Tongue (tissue), 2 donors: ENCODE measurements around the gene CIBAR2. TPM values are rescaled to one million over a fixed set of nuclear protein-coding genes. Genes with fewer than 3 reads are reported as not detected.

Experiments used
- DNase-seq: peaks from one replicate; pipeline ENCODE4 v3.0.0-alpha.2; 2015
- total RNA-seq: library from RNA; depleted of rRNA; stranded (reverse); fragments of >200 nt; gene quantifications from one replicate; pipeline ENCODE4 v1.2.3, GENCODE V29; 2014

Gene CIBAR2
- not detected for total RNA-seq

- DNase-seq = no peak
These were observed at the start of gene CIBAR2 for GRCh38 chr16:85112364-85112763. Gene CIBAR2, minus strand, starts transcription at chr16:85112472. Its CDS starts 120 bp downstream, at chr16:85112352.

- no peak for DNase-seq
These were observed 47.1 kb upstream of the CIBAR2 start for GRCh38 chr16:85159179-85159980.

GRCh38 chr16:85158743-85159178 is 46.5 kb upstream of the CIBAR2 start:
- peak; percentile 82 for DNase-seq

GRCh38 chr16:85157813-85158742 is 45.8 kb upstream of the CIBAR2 start:
- DNase-seq = peak; percentile 80

- no peak for DNase-seq
These were observed 45.1 kb upstream of the CIBAR2 start for GRCh38 chr16:85157372-85157771.

- no peak for DNase-seq
These were observed 44.6 kb upstream of the CIBAR2 start for GRCh38 chr16:85156869-85157268.

GRCh38 chr16:85156440-85156839 is 44.2 kb upstream of the CIBAR2 start:
- no peak for DNase-seq

GRCh38 chr16:85153656-85154091 is 41.4 kb upstream of the CIBAR2 start:
- peak; percentile 83 for DNase-seq

- no peak for DNase-seq
These were observed 40.8 kb upstream of the CIBAR2 start for GRCh38 chr16:85153046-85153445.

- DNase-seq = peak; percentile 87
These were observed 40.2 kb upstream of the CIBAR2 start for GRCh38 chr16:85152414-85153030.

GRCh38 chr16:85151603-85152413 is 39.5 kb upstream of the CIBAR2 start:
- peak; percentile 89 for DNase-seq

GRCh38 chr16:85151079-85151602 is 38.9 kb upstream of the CIBAR2 start:
- no peak for DNase-seq

GRCh38 chr16:85150331-85150940 is 38.2 kb upstream of the CIBAR2 start:
- no peak for DNase-seq

GRCh38 chr16:85149776-85150175 is 37.5 kb upstream of the CIBAR2 start:
- DNase-seq = no peak

- peak; percentile 68 for DNase-seq
These were observed 36.7 kb upstream of the CIBAR2 start for GRCh38 chr16:85148931-85149330.

- no peak for DNase-seq
These were observed 34.8 kb upstream of the CIBAR2 start for GRCh38 chr16:85146922-85147651.

- DNase-seq = no peak
These were observed 34.2 kb upstream of the CIBAR2 start for GRCh38 chr16:85146532-85146797.

GRCh38 chr16:85145734-85146531 is 33.7 kb upstream of the CIBAR2 start:
- DNase-seq = no peak

- no peak for DNase-seq
These were observed 32.9 kb upstream of the CIBAR2 start for GRCh38 chr16:85145188-85145587.
